ENCODE results near the gene GART. TPM values are rescaled to one million over a fixed set of nuclear protein-coding genes. Genes with fewer than 3 reads are reported as not detected.

GART gene
- total RNA-seq, 1 experiment from 2014 or later = 162 TPM

DNA sequence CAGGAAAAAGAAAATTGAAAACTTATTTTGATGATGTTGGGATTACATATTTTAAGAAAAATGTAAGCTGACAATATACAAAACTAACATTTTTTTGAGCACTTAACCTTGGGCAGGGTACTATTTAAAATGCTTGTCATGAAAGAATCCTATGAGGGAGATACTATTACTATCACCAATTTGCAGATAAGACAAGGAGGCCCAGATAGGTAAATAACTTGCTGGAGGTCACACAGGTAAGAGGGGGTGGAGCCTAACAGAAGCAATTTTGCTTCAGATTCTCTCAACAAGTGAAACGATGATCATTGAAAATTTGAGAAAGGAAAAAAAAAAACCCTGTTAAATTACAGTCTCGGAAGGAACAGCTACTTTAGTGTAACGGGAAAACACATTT lies 1.2 kb downstream of the GART start:
- Histone ChIP-seq H2BK12ac (ENCODE audit: insufficient read length, low read depth, low read length) (no peak overlapping the region), H2AK5ac (ENCODE audit: insufficient read length, low read length) (no peak overlapping the region), H2BK5ac (ENCODE audit: insufficient read length, low read length) (no peak overlapping the region), H4K5ac (ENCODE audit: insufficient read length, low read depth, low read length) (no peak overlapping the region), H3K23ac (ENCODE audit: insufficient read length, low read depth, low read length) (no peak overlapping the region), H3K4ac (ENCODE audit: low read depth, low read length) (no peak overlapping the region), H3K4me2 (ENCODE audit: insufficient read depth, insufficient read length, low read length) (peak overlapping the region; percentile 50), H3K9me3 (ENCODE audit: control insufficient read depth, low read depth, low read length) (no peaks in the 10 kb centered on the region), H3K79me1 (ENCODE audit: insufficient read depth, low read depth, low read length, poor library complexity, severe bottlenecking) (peaks cover 5% of the 10 kb centered on the region), H4K8ac (replicated peaks; ENCODE audit: insufficient read length, low read depth, low read length) (no peak overlapping the region), H3T11ph (ENCODE audit: low read length) (no peak overlapping the region), H3K56ac (ENCODE audit: insufficient read length, low read depth, low read length) (no peak overlapping the region), H4K20me1 (ENCODE audit: control insufficient read depth, insufficient read depth, insufficient read length) (no peaks in the 10 kb centered on the region), H3K79me2 (ENCODE audit: insufficient read depth, low read length) (peaks cover 38% of the 10 kb centered on the region), H2BK20ac (ENCODE audit: low read depth, low read length, poor library complexity, severe bottlenecking) (no peak overlapping the region), H2BK15ac (ENCODE audit: low read depth, low read length) (no peak overlapping the region), H2AFZ (ENCODE audit: low read length) (no peak overlapping the region), H4K91ac (ENCODE audit: insufficient read length, low read depth, low read length) (no peak overlapping the region), H2BK120ac (ENCODE audit: low read depth, low read length, poor library complexity, severe bottlenecking) (no peak overlapping the region), H3K4me1 (ENCODE audit: insufficient read depth, low read length) (no peaks in the 10 kb centered on the region), H3K14ac (ENCODE audit: insufficient read depth, low read length) (no peak overlapping the region), H3K18ac (ENCODE audit: insufficient read length, low read depth, low read length) (no peak overlapping the region), H3K9ac (ENCODE audit: extremely low read depth, insufficient read length, low read length) (no peak overlapping the region), H3K23me2 (ENCODE audit: insufficient read length, low read depth, low read length, poor library complexity, severe bottlenecking) (no peaks in the 10 kb centered on the region), H3K27ac (ENCODE audit: insufficient read length, low read depth, low read length) (no peak overlapping the region), H3K27me3 (ENCODE audit: insufficient read depth, low read length) (no peaks in the 10 kb centered on the region)
- WGBS (ENCODE audit: extremely low coverage, insufficient read length, low lambda C conversion rate) = no CpG with 5 or more reads among the region's 3 CpGs
- H3K27me3 Mint-ChIP-seq (ENCODE audit: low read depth) = no peaks in the 10 kb centered on the region
- peak overlapping the region in 2 of 3 experiments; percentile 45 to 77; a peak in 4 of 7 replicates for H3K27ac Mint-ChIP-seq
- peaks cover 29 to 61% (median 47%) of the 10 kb centered on the region in 3 experiments for H3K36me3 Mint-ChIP-seq (ENCODE audit: insufficient read depth in 1 of 3, low read depth in 3 of 3)
- TF ChIP-seq, protein P1, sequence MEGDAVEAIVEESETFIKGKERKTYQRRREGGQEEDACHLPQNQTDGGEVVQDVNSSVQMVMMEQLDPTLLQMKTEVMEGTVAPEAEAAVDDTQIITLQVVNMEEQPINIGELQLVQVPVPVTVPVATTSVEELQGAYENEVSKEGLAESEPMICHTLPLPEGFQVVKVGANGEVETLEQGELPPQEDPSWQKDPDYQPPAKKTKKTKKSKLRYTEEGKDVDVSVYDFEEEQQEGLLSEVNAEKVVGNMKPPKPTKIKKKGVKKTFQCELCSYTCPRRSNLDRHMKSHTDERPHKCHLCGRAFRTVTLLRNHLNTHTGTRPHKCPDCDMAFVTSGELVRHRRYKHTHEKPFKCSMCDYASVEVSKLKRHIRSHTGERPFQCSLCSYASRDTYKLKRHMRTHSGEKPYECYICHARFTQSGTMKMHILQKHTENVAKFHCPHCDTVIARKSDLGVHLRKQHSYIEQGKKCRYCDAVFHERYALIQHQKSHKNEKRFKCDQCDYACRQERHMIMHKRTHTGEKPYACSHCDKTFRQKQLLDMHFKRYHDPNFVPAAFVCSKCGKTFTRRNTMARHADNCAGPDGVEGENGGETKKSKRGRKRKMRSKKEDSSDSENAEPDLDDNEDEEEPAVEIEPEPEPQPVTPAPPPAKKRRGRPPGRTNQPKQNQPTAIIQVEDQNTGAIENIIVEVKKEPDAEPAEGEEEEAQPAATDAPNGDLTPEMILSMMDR (conservative IDR thresholded peaks at IDR 0.05) = no peak
- peaks cover 24 to 27% of the 10 kb centered on the region in 2 experiments for H3K4me1 Mint-ChIP-seq
- peak overlapping the region; percentile 97 to 99 for H3K4me3 Mint-ChIP-seq
- no peaks in the 10 kb centered on the region; a peak in 2 of 5 replicates for H3K9me3 Mint-ChIP-seq
- DNase-seq = no peak
